ENCODE results near the gene TLE6. TPM values are rescaled to one million over a fixed set of nuclear protein-coding genes. Genes with fewer than 3 reads are reported as not detected.

The TLE6 gene
- total RNA-seq, 1 donor: 0.72 TPM

GRCh38 chr19:3033595-3034405, 56.4 kb downstream of the TLE6 start:
- no peak for TF ChIP-seq CTCF (IDR thresholded peaks at IDR 0.05; ENCODE audit: extremely low read depth, low read depth, low read length)

DNA sequence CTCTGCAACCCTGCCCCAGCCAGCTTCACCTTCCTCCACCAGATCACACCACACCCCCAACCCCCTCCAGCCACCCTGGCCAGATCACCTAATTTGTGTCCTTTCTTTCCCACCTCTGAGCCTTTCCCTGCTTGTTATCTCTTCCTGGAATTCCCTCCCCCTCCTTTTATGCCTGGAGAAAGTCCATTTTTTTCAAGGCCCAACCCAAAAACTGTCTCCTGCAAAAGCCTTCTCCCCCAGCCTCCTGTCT, 57.0 kb downstream of the TLE6 start:
- Histone ChIP-seq H3K79me2 (ENCODE audit: insufficient read depth, low read length) (no peaks in the 10 kb centered on the region), H3K27me3 (ENCODE audit: insufficient read depth, low read length) (peaks cover 33% of the 10 kb centered on the region), H4K20me1 (ENCODE audit: insufficient read depth, low read length) (no peaks in the 10 kb centered on the region), H3K4me3 (ENCODE audit: insufficient read depth, low read length) (no peak overlapping the region), H3K4me1 (ENCODE audit: insufficient read depth, low read length) (peaks cover 12% of the 10 kb centered on the region), H2AFZ (ENCODE audit: low read length) (peak overlapping the region; percentile 96), H3K9me3 (ENCODE audit: low read depth, low read length) (no peaks in the 10 kb centered on the region), H3K36me3 (ENCODE audit: insufficient read depth, low read length) (no peaks in the 10 kb centered on the region), H3K4me2 (ENCODE audit: insufficient read depth, low read length) (no peak overlapping the region), H3K27ac (ENCODE audit: low read depth, low read length) (no peak overlapping the region)
- DNase-seq (ENCODE audit: insufficient read length, low spot score, missing footprints): peak; percentile 30
- no peak for TF ChIP-seq CTCF (IDR thresholded peaks at IDR 0.05; ENCODE audit: extremely low read depth, low read depth, low read length)

More at GRCh38 chr19:3033595-3034405, 56.4 kb downstream of the TLE6 start:
- Histone ChIP-seq H3K4me1 (ENCODE audit: insufficient read depth, low read length) (peaks cover 12% of the 10 kb centered on the region), H3K27ac (ENCODE audit: low read depth, low read length) (no peak overlapping the region), H3K79me2 (ENCODE audit: insufficient read depth, low read length) (no peaks in the 10 kb centered on the region), H3K4me2 (ENCODE audit: insufficient read depth, low read length) (no peak overlapping the region), H2AFZ (ENCODE audit: low read length) (no peak overlapping the region), H3K4me3 (ENCODE audit: insufficient read depth, low read length) (no peak overlapping the region), H3K9me3 (ENCODE audit: low read depth, low read length) (no peaks in the 10 kb centered on the region), H3K27me3 (ENCODE audit: insufficient read depth, low read length) (peaks cover 34% of the 10 kb centered on the region), H3K36me3 (ENCODE audit: insufficient read depth, low read length) (no peaks in the 10 kb centered on the region), H4K20me1 (ENCODE audit: insufficient read depth, low read length) (no peaks in the 10 kb centered on the region)
- DNase-seq (ENCODE audit: insufficient read length, low spot score, missing footprints): peak; percentile 41

- H3K4me1 ChIP-seq (ENCODE audit: insufficient read depth, low read length): peaks cover 16% of the 10 kb centered on the region
- H3K27me3 ChIP-seq (ENCODE audit: insufficient read depth, low read length): peaks cover 28% of the 10 kb centered on the region
- H3K79me2 ChIP-seq (ENCODE audit: insufficient read depth, low read length): no peaks in the 10 kb centered on the region
- DNase-seq (ENCODE audit: insufficient read length, low spot score, missing footprints): peak; percentile 92
- H3K27ac ChIP-seq (ENCODE audit: low read depth, low read length): peak overlapping the region; percentile 70
- no peaks in the 10 kb centered on the region for H3K36me3 ChIP-seq (ENCODE audit: insufficient read depth, low read length)
- peak overlapping the region; percentile 76 for H3K4me3 ChIP-seq (ENCODE audit: insufficient read depth, low read length)
- peak overlapping the region; percentile 97 for H3K4me2 ChIP-seq (ENCODE audit: insufficient read depth, low read length)
- TF ChIP-seq CTCF (IDR thresholded peaks at IDR 0.05; ENCODE audit: extremely low read depth, low read depth, low read length): no peak
- H4K20me1 ChIP-seq (ENCODE audit: insufficient read depth, low read length): no peaks in the 10 kb centered on the region
- no peaks in the 10 kb centered on the region for H3K9me3 ChIP-seq (ENCODE audit: low read depth, low read length)
- H2AFZ ChIP-seq (ENCODE audit: low read length): peak overlapping the region; percentile 96
These were observed 57.5 kb downstream of the TLE6 start for GRCh38 chr19:3034656-3035541.
